Gastrocnemius medialis (tissue), 4 donors: ENCODE measurements around the gene PAQR7. TPM values are rescaled to one million over a fixed set of nuclear protein-coding genes. Genes with fewer than 3 reads are reported as not detected.

Source experiments
- ATAC-seq, 2 donors: fragments of 150-250 bp; one replicate each; pipeline ENCODE4 v1.9.1; 2016
- DNase-seq, 2 donors: peaks; one replicate each; pipeline ENCODE4 v3.0.0-alpha.2; 2019
- H3K27ac ChIP-seq, 4 donors: fragments of 200-600 bp; sonication (generic); 1 replicate in 1 of 4; 2 replicates in 3 of 4; pipeline ENCODE4 v1.5.1; 2016 to 2018; ENCODE audit warnings: mild to moderate bottlenecking in 2 of 4, moderate library complexity in 1 of 4
- H3K27me3 ChIP-seq, 3 donors: fragments of 200-600 bp; sonication (generic) in 2 of 3; 1 replicate in 1 of 3; 2 replicates in 2 of 3; pipeline versions ENCODE4 v1.5.1 to v1.6.0; 2016 to 2019; ENCODE audit warnings: mild to moderate bottlenecking in 1 of 3, moderate library complexity in 1 of 3
- H3K36me3 ChIP-seq, 2 donors: fragments of 200-600 bp; sonication (generic) in 1 of 2; one replicate each; pipeline ENCODE4 v1.5.1; 2017 to 2018
- H3K4me1 ChIP-seq, 2 donors: fragments of 200-600 bp; sonication (generic) in 1 of 2; one replicate each; pipeline ENCODE4 v1.5.1; 2016 to 2017; ENCODE audit warnings: mild to moderate bottlenecking in 2 of 2
- H3K4me3 ChIP-seq, 4 donors: fragments of 200-600 bp; sonication (generic) in 3 of 4; 1 replicate in 1 of 4; 2 replicates in 3 of 4; pipeline ENCODE4 v1.5.1; 2016 to 2019; ENCODE audit warnings: mild to moderate bottlenecking in 2 of 4
- H3K9me3 ChIP-seq, 3 donors: fragments of 200-600 bp; sonication (generic) in 2 of 3; 1 replicate in 1 of 3; 2 replicates in 2 of 3; pipeline ENCODE4 v1.5.1; 2016 to 2019
- CTCF ChIP-seq, 5 experiments: fragments of 450-650 bp in 3 of 5; fragments of 200-600 bp in 2 of 5; sonication (generic) in 2 of 5; IDR thresholded peaks in 4 of 5; conservative IDR thresholded peaks in 1 of 5; 1 replicate in 4 of 5; 2 replicates in 1 of 5; pipeline ENCODE4 v1.5.1; 2016 to 2019; ENCODE audit warnings: antibody characterized with exemption in 5 of 5, mild to moderate bottlenecking in 3 of 5, moderate library complexity in 3 of 5
- POLR2A ChIP-seq, 2 donors: fragments of 450-650 bp; IDR thresholded peaks; one replicate each; pipeline ENCODE4 v1.6.1; 2017; ENCODE audit warnings: antibody characterized with exemption in 2 of 2, mild to moderate bottlenecking in 2 of 2, moderate library complexity in 2 of 2
- in situ Hi-C, 4 donors: fragments of 200-750 bp; cut with MboI; loops; one replicate each; pipeline versions ENCODE4 v1.15.0 to v1.8.0; 2017; ENCODE audit warnings: low sequenced_read_pairs in 4 of 4
- intact Hi-C: fragments of 100-400 bp; cut with DNase I; formaldehyde crosslinking; loops from one replicate; pipeline ENCODE4 v1.15.1; 2023; ENCODE audit warnings: low total_unique reads
- microRNA-seq, 2 donors: library from miRNA; unstranded; fragments of <30 nt; microRNA quantifications; one replicate each; pipeline ENCODE4, GENCODE V29; 2016; ENCODE audit warnings: borderline replicate concordance in 2 of 2
- total RNA-seq, 4 donors: library from RNA; depleted of rRNA; stranded (reverse); fragments of >200 nt; gene quantifications; one replicate each; pipeline versions ENCODE4 v1.1.0 to v1.2.3, GENCODE V29; 2016

Gene PAQR7
- total RNA-seq, 4 donors from 2014 or later, result 1.4 to 3.7 (median 2.1) TPM

DNA sequence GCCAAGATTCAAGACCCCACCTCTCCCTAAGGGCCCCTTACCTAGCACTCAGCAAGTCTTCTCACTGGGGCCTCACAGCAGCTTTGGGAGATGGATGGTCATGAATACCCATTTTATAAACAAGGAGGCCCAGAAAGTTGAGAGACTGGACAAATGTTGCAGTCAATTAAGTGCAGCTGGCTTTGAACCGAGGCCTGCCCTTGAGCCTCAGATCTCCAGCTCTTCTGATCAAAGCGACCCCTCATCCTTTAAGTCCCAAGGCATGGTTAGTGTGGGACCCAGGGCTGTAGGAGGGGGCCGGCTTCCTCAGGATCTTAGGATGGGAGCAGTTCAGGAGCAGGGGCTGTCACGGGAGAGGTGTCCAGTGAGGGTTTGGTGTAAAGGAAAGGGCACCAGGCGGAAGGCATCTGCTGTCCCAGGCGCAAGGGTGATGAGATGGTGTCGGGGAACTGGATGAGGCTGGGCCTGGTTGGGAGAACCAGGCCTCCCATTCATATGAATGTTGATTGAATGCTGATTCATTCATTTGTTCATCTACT lies 60.9 kb downstream of the PAQR7 start:
- intact Hi-C loops (no loop called here), in situ Hi-C loops (no loop called here)
- Histone ChIP-seq H3K36me3 (peaks cover 0 to 60% of the 10 kb centered on the region in 2 donors), H3K27ac (no peak overlapping the region), H3K4me3 (no peak overlapping the region), H3K4me1 (peaks cover 19 to 27% of the 10 kb centered on the region in 2 donors), H3K9me3 (no peaks in the 10 kb centered on the region), H3K27me3 (no peaks in the 10 kb centered on the region)
- peak in 1 of 2 donors; percentile 8 for DNase-seq
- no peak for ATAC-seq
- no peak for TF ChIP-seq CTCF (IDR thresholded peaks at IDR 0.05 in 4 of 5, conservative IDR thresholded peaks at IDR 0.05 in 1 of 5)
- TF ChIP-seq POLR2A (IDR thresholded peaks at IDR 0.05), result no peak

DNA sequence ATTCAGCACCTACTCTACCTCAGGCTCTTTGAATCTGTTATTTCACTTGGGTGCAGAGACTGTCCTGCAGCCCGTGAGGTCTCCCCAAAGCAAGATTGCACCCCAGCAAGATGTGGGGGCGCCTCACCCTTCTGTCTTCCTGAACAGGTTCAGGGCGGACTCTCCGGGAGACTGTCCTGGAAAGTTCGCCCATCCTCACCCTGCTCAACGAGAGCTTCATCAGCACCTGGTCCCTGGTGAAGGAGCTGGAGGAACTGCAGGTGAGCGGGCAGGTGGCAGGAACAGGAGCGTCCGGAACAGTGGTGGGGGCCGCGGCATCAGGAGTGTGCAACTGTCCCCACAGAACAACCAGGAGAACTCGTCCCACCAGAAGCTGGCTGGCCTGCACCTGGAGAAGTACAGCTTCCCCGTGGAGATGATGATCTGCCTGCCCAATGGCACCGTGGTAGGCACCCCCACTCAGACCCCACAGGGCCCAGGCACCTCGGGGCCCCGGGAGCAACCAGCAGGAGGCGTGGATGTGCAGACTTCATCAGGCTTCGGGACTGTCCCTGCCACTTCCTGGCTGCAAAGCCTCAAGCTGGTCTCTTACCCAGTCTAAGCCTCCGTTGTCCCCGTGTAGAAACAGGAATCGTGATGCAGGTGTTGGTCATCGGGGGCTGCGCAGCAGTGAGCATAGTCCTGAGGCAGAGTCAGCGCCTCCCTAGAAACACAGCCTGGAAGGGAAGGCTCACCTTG lies 61.6 kb downstream of the PAQR7 start:
- in situ Hi-C loops, result no loop called here
- TF ChIP-seq CTCF (IDR thresholded peaks at IDR 0.05 in 4 of 5, conservative IDR thresholded peaks at IDR 0.05 in 1 of 5), result no peak
- no peak for TF ChIP-seq POLR2A (IDR thresholded peaks at IDR 0.05)
- ATAC-seq (no peak), DNase-seq (peak in 1 of 2 donors; percentile 11)
- H3K27me3 ChIP-seq, result no peaks in the 10 kb centered on the region
- peaks cover 0 to 67% of the 10 kb centered on the region in 2 donors for H3K36me3 ChIP-seq
- no peaks in the 10 kb centered on the region for H3K9me3 ChIP-seq
- intact Hi-C loops, result no loop called here
- H3K4me1 ChIP-seq, result peaks cover 16 to 22% of the 10 kb centered on the region in 2 donors
- H3K4me3 ChIP-seq, result no peak overlapping the region
- no peak overlapping the region for H3K27ac ChIP-seq

DNA sequence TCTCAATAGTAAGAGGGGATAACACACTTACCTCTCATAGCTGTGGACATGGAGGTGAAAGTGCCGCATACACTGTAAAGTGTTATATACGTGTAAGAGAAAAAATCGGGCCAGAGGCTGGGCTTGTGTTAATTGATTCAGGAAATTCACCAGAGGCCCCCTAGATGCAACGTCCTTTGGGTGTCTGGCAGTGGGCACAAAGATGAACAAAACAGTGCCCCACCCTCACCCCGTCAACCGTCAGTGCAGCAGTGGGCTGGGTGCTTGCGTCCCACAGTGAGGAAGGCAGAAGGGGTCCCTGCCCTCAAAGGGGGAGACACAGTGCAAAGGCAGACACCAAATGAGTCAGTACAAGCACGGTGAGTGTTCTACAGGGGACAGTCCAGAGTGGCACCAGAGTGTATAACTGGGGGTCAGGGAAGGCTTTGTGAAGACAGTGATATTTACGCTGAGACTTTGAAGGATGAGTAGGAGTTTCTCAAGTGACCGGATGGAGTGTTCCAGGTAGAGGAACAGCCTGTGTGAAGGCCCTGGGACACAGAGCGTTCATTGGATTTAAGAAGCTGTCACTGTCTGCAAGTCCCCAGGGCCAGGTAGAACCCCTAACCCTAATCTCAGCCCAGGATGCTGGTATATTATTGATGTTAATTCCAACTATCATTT lies 62.3 kb downstream of the PAQR7 start:
- peaks cover 9 to 15% of the 10 kb centered on the region in 2 donors for H3K4me1 ChIP-seq
- no peak overlapping the region for H3K4me3 ChIP-seq
- no peak for ATAC-seq
- TF ChIP-seq POLR2A (IDR thresholded peaks at IDR 0.05) (no peak), CTCF (IDR thresholded peaks at IDR 0.05 in 4 of 5, conservative IDR thresholded peaks at IDR 0.05 in 1 of 5) (no peak)
- no peaks in the 10 kb centered on the region for H3K27me3 ChIP-seq
- DNase-seq, result peak in 1 of 2 donors; percentile 4
- intact Hi-C loops (no loop called here), in situ Hi-C loops (no loop called here)
- no peaks in the 10 kb centered on the region for H3K9me3 ChIP-seq
- peaks cover 0 to 72% of the 10 kb centered on the region in 2 donors for H3K36me3 ChIP-seq
- no peak overlapping the region for H3K27ac ChIP-seq

Small RNA genes lying within 50 kb of the gene (microRNA-seq; reads per million reads assigned to microRNA genes)
- gene MIR3917, result 0 reads per million in 2 donors

Other genes starting within 250 kb of the PAQR7 start
- gene SELENON, start 75.5 kb downstream of the PAQR7 start, total RNA-seq, result 10 to 100 TPM; 20.0 to 51.0 (median 43.3) TPM
- gene MTFR1L, start 55.8 kb downstream of the PAQR7 start, total RNA-seq, result 100 to 1,000 TPM; 123 to 186 (median 170) TPM
- gene AUNIP, start 16.3 kb downstream of the PAQR7 start, total RNA-seq, result not detected
- 10 to 100 TPM in 2 of 4 donors, 1 to 10 TPM in 2; 4.7 to 20.7 (median 13.7) TPM for gene STMN1, start 30.7 kb upstream of the PAQR7 start, total RNA-seq
- 10 to 100 TPM in 3 of 4 donors, 1 to 10 TPM in 1; 9.0 to 35.5 (median 16.1) TPM for gene PAFAH2, start 122.4 kb upstream of the PAQR7 start, total RNA-seq
- under 1 TPM in 2 of 4 donors, not detected in 2; 0.33 to 0.95 TPM for gene EXTL1, start 146.1 kb upstream of the PAQR7 start, total RNA-seq
- gene SLC30A2, start 170.4 kb upstream of the PAQR7 start, total RNA-seq, result 1 to 10 TPM; 1.2 to 5.2 (median 3.1) TPM
- 1,000 to 10,000 TPM; 1,040 to 4,298 (median 2,203) TPM for gene TRIM63, start 191.9 kb upstream of the PAQR7 start, total RNA-seq
- gene PDIK1L, start 236.1 kb upstream of the PAQR7 start, total RNA-seq, result 1 to 10 TPM; 4.4 to 8.7 (median 5.9) TPM